ENCODE measurements around the gene PTPRZ1. TPM values are rescaled to one million over a fixed set of nuclear protein-coding genes. Genes with fewer than 3 reads are reported as not detected.

The PTPRZ1 gene
- total RNA-seq, 2 donors from 2014 or later: 18.0 to 57.4 TPM

GRCh38 chr7:122072272-122072671 is 199.3 kb downstream of the PTPRZ1 start:
- Mint-ChIP-seq H3K27me3 (ENCODE audit: insufficient read depth) (no peaks in the 10 kb centered on the region), H3K4me3 (no peak overlapping the region), H3K36me3 (ENCODE audit: low read depth) (peaks cover 36% of the 10 kb centered on the region), H3K4me1 (no peaks in the 10 kb centered on the region), H3K9me3 (peaks cover 2% of the 10 kb centered on the region), H3K27ac (no peak overlapping the region)
- peaks cover 38% of the 10 kb centered on the region for H3K36me3 ChIP-seq (ENCODE audit: control insufficient read depth, insufficient read depth, low read length)
- WGBS, 2 experiments (ENCODE audit: insufficient coverage in 1 of 2, insufficient read length in 1 of 2): 87 to 95% methylated on average over 2 of the region's 2 CpGs
- no peak overlapping the region for H3K9ac ChIP-seq (ENCODE audit: extremely low read depth, low read length, poor library complexity, severe bottlenecking)
- H3K4me1 ChIP-seq (ENCODE audit: control insufficient read depth, insufficient read depth, low read length): no peaks in the 10 kb centered on the region
- H3K4me3 ChIP-seq (ENCODE audit: low read length): no peak overlapping the region
- no peak for TF ChIP-seq CTCF (conservative IDR thresholded peaks at IDR 0.05)
- peaks cover 5% of the 10 kb centered on the region for H3K9me3 ChIP-seq (ENCODE audit: control insufficient read depth, low read length)
- H3K27me3 ChIP-seq (ENCODE audit: control insufficient read depth, insufficient read depth, low read length, poor library complexity, severe bottlenecking): no peaks in the 10 kb centered on the region
- H3K27ac ChIP-seq (ENCODE audit: low read depth, low read length): no peak overlapping the region
- no peak for DNase-seq

- Mint-ChIP-seq H3K36me3 (ENCODE audit: low read depth) (peaks cover 44% of the 10 kb centered on the region), H3K4me3 (no peak overlapping the region), H3K27me3 (ENCODE audit: insufficient read depth) (no peaks in the 10 kb centered on the region), H3K27ac (no peak overlapping the region), H3K9me3 (peaks cover 2% of the 10 kb centered on the region), H3K4me1 (no peaks in the 10 kb centered on the region)
- peaks cover 46% of the 10 kb centered on the region for H3K36me3 ChIP-seq (ENCODE audit: control insufficient read depth, insufficient read depth, low read length)
- H3K27me3 ChIP-seq (ENCODE audit: control insufficient read depth, insufficient read depth, low read length, poor library complexity, severe bottlenecking): no peaks in the 10 kb centered on the region
- peaks cover 5% of the 10 kb centered on the region for H3K9me3 ChIP-seq (ENCODE audit: control insufficient read depth, low read length)
- TF ChIP-seq CTCF (conservative IDR thresholded peaks at IDR 0.05): no peak
- 93 to 100% methylated on average over 2 to 6 of the region's 6 CpGs for WGBS, 2 experiments (ENCODE audit: insufficient coverage in 1 of 2, insufficient read length in 1 of 2)
- no peak for DNase-seq
- H3K4me3 ChIP-seq (ENCODE audit: low read length): no peak overlapping the region
- H3K9ac ChIP-seq (ENCODE audit: extremely low read depth, low read length, poor library complexity, severe bottlenecking): no peak overlapping the region
- H3K27ac ChIP-seq (ENCODE audit: low read depth, low read length): no peak overlapping the region
- H3K4me1 ChIP-seq (ENCODE audit: control insufficient read depth, insufficient read depth, low read length): no peaks in the 10 kb centered on the region
These were observed 200.1 kb downstream of the PTPRZ1 start for GRCh38 chr7:122072924-122073599.

GRCh38 chr7:122073635-122074034 is 200.7 kb downstream of the PTPRZ1 start:
- WGBS, 2 experiments (ENCODE audit: insufficient coverage in 1 of 2, insufficient read length in 1 of 2): 84 to 100% methylated on average over 1 to 3 of the region's 3 CpGs
- no peak overlapping the region for H3K4me3 ChIP-seq (ENCODE audit: low read length)

More at GRCh38 chr7:122073635-122074034, 200.7 kb downstream of the PTPRZ1 start:
- no peak for TF ChIP-seq CTCF (conservative IDR thresholded peaks at IDR 0.05)
- Histone ChIP-seq H3K9me3 (ENCODE audit: control insufficient read depth, low read length) (peaks cover 5% of the 10 kb centered on the region), H3K27me3 (ENCODE audit: control insufficient read depth, insufficient read depth, low read length, poor library complexity, severe bottlenecking) (no peaks in the 10 kb centered on the region), H3K36me3 (ENCODE audit: control insufficient read depth, insufficient read depth, low read length) (peaks cover 48% of the 10 kb centered on the region), H3K9ac (ENCODE audit: extremely low read depth, low read length, poor library complexity, severe bottlenecking) (no peak overlapping the region), H3K4me1 (ENCODE audit: control insufficient read depth, insufficient read depth, low read length) (no peaks in the 10 kb centered on the region), H3K27ac (ENCODE audit: low read depth, low read length) (no peak overlapping the region)
- no peak for DNase-seq
- peaks cover 46% of the 10 kb centered on the region for H3K36me3 Mint-ChIP-seq (ENCODE audit: low read depth)
- no peaks in the 10 kb centered on the region for H3K4me1 Mint-ChIP-seq
- H3K27ac Mint-ChIP-seq: no peak overlapping the region
- H3K9me3 Mint-ChIP-seq: peaks cover 2% of the 10 kb centered on the region
- H3K27me3 Mint-ChIP-seq (ENCODE audit: insufficient read depth): no peaks in the 10 kb centered on the region
- H3K4me3 Mint-ChIP-seq: no peak overlapping the region
